ENCODE data around the gene SMARCAD1.

DNA sequence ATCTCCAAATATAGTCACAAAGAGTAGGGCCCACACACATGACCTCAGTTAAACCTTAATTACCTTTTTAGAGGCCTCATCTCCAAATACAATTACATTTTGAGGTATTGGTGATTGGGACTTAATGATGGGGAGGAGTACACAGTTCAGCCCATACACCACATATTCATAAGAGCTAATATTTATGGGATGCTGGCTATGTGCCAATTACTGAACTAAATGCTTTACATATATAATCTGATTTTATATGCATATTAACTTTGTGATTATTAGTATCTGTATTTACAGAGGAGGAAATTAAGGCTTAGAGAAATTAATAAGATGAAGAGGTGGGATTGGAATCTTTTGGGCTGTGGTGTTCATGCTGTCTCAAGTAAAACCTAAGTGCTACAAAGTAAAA lies 17.8 kb downstream of the SMARCAD1 start:
- TF ChIP-seq, protein P1, sequence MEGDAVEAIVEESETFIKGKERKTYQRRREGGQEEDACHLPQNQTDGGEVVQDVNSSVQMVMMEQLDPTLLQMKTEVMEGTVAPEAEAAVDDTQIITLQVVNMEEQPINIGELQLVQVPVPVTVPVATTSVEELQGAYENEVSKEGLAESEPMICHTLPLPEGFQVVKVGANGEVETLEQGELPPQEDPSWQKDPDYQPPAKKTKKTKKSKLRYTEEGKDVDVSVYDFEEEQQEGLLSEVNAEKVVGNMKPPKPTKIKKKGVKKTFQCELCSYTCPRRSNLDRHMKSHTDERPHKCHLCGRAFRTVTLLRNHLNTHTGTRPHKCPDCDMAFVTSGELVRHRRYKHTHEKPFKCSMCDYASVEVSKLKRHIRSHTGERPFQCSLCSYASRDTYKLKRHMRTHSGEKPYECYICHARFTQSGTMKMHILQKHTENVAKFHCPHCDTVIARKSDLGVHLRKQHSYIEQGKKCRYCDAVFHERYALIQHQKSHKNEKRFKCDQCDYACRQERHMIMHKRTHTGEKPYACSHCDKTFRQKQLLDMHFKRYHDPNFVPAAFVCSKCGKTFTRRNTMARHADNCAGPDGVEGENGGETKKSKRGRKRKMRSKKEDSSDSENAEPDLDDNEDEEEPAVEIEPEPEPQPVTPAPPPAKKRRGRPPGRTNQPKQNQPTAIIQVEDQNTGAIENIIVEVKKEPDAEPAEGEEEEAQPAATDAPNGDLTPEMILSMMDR (IDR thresholded peaks at IDR 0.05), result no peak
- TF ChIP-seq POLR2A (IDR thresholded peaks at IDR 0.05) (no peak), POLR2AphosphoS5 (IDR thresholded peaks at IDR 0.05) (no peak)

Data from stomach (tissue), 4 donors.